ENCODE measurements around the gene SDR42E1.

- TF ChIP-seq CTCF (IDR thresholded peaks at IDR 0.05) (no peak), POLR2A (IDR thresholded peaks at IDR 0.05) (no peak)
Observed at GRCh38 chr16:81992859-81993258, 18.4 kb downstream of the SDR42E1 start.
